ENCODE measurements around the gene TNFRSF8. TPM values are rescaled to one million over a fixed set of nuclear protein-coding genes. Genes with fewer than 3 reads are reported as not detected.

Gene TNFRSF8
- total and polyA plus RNA-seq, 2 donors (not counting 1 experiment from before 2014, with no cell fraction given) = 0.36 to 0.57 TPM

DNA sequence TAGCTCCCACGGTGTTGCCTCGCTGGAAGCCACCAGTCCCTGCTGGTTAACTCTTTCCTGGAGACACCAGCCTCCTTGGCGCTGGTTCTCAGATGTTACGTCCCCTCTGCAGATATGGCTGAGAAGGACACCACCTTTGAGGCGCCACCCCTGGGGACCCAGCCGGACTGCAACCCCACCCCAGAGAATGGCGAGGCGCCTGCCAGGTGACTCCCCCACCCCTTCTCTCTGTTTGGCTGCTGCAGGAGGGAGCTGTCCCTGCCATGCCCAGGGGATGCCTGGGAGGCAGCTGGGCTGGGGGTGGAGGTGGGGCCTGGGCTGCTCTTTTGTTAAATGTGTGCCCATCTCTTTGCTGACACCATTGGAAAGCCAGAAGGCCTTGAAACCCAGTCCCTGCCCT is 60.1 kb downstream of the TNFRSF8 start:
- Histone ChIP-seq H3K79me2 (ENCODE audit: control insufficient read depth, insufficient read depth, low read length) (no peaks in the 10 kb centered on the region), H3K4me1 (ENCODE audit: control insufficient read depth in 2 of 2, insufficient read depth in 2 of 2, low read length in 2 of 2) (peaks cover 20 to 31% of the 10 kb centered on the region in 2 donors), H3K36me3 (replicated peaks in 1 of 2; ENCODE audit: control extremely low read depth in 1 of 2, control insufficient read depth in 1 of 2, extremely low read depth in 1 of 2, insufficient read depth in 2 of 2, low read length in 1 of 2) (no peaks in the 10 kb centered on the region), H3K4me3 (ENCODE audit: control extremely low read depth in 1 of 5, extremely low read depth in 1 of 5, insufficient read depth in 1 of 5, low read depth in 2 of 5, low read length in 4 of 5) (no peak overlapping the region), H4K20me1 (ENCODE audit: control insufficient read depth, insufficient read depth, low read length, poor library complexity, severe bottlenecking) (no peaks in the 10 kb centered on the region), H3K27ac (ENCODE audit: low read length in 2 of 2) (no peak overlapping the region), H2AFZ (ENCODE audit: insufficient read depth, low read depth, low read length, poor library complexity, severe bottlenecking) (no peak overlapping the region), H3K9ac (ENCODE audit: low read length) (no peak overlapping the region), H3K4me2 (replicated peaks; ENCODE audit: low read depth, low read length, poor library complexity, severe bottlenecking) (no peak overlapping the region), H3K9me3 (ENCODE audit: control extremely low read depth in 1 of 3, control insufficient read depth in 2 of 3, insufficient read depth in 1 of 3, low read length in 2 of 3) (no peaks in the 10 kb centered on the region), H3K27me3 (replicated peaks in 1 of 4; ENCODE audit: control extremely low read depth in 1 of 4, control insufficient read depth in 3 of 4, insufficient read depth in 4 of 4, low read length in 3 of 4) (no peaks in the 10 kb centered on the region)
- peaks cover 35% of the 10 kb centered on the region for H3K4me1 Mint-ChIP-seq
- TF ChIP-seq EZH2 (IDR thresholded peaks at IDR 0.05; ENCODE audit: borderline replicate concordance, insufficient read depth, low read depth, low read length, poor library complexity, severe bottlenecking) = no peak
- TF ChIP-seq, protein P1, sequence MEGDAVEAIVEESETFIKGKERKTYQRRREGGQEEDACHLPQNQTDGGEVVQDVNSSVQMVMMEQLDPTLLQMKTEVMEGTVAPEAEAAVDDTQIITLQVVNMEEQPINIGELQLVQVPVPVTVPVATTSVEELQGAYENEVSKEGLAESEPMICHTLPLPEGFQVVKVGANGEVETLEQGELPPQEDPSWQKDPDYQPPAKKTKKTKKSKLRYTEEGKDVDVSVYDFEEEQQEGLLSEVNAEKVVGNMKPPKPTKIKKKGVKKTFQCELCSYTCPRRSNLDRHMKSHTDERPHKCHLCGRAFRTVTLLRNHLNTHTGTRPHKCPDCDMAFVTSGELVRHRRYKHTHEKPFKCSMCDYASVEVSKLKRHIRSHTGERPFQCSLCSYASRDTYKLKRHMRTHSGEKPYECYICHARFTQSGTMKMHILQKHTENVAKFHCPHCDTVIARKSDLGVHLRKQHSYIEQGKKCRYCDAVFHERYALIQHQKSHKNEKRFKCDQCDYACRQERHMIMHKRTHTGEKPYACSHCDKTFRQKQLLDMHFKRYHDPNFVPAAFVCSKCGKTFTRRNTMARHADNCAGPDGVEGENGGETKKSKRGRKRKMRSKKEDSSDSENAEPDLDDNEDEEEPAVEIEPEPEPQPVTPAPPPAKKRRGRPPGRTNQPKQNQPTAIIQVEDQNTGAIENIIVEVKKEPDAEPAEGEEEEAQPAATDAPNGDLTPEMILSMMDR (IDR thresholded peaks at IDR 0.05) = no peak
- no peak overlapping the region for H3K27ac Mint-ChIP-seq
- POLR2A ChIA-PET = interaction anchor here (5.6 kb wide), 1 partner anchor 86 kb away, joined by 42 read pairs; no protein-coding TSS in a partner anchor
- no peaks in the 10 kb centered on the region for H3K9me3 Mint-ChIP-seq (ENCODE audit: insufficient read depth)
- H3K27me3 Mint-ChIP-seq = no peaks in the 10 kb centered on the region
- DNase-seq = no peak
- 90% methylated on average over 6 of the region's 8 CpGs for WGBS (ENCODE audit: insufficient coverage)
- no peak overlapping the region for H3K4me3 Mint-ChIP-seq
- intact Hi-C loops (cut with micrococcal nuclease) = no loop called here
- ATAC-seq (ENCODE audit: low read depth) = no peak
- CTCF ChIA-PET = interaction anchor here (1.5 to 13.6 kb wide), 13 partner anchors 11 to 153 kb away, joined by 5 to 685 read pairs (median 45); partner anchors contain the start of gene VPS13D

DNA sequence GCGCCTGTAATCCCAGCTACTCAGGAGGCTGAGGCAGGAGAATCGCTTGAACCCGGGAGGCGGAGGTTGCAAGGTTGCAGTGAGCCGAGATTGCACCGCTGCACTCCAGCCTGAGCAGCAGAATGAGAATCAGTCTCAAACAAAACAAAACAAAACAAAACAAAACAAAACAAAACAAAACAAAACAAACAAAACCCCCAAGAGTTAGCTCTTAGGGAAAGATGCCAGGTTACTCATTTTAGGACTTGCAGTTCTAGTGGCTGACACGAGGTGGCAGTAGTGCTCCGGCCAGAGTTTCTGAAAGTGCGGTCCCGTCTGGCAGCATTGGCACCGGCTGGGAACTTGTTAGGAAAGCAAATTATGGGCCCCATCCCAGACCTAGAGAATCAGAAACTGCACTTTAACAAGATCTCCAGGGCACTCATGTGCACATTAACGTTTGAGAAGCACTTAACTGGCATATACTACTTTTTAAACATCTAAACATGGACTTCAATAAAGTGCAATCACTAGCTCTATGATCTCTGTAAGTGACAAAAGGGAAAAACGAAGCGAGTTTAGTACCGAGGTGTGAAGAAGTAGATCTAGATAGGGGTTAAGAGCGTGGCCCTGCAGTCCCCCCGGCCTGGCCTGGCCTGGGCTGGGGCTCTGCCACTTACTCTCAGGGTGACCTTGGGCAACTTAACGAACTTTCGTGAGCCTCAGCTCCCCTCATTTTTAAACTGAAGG is 61.8 kb downstream of the TNFRSF8 start:
- H3K9me3 Mint-ChIP-seq (ENCODE audit: insufficient read depth) = no peaks in the 10 kb centered on the region
- Histone ChIP-seq H3K36me3 (replicated peaks in 1 of 2; ENCODE audit: control extremely low read depth in 1 of 2, control insufficient read depth in 1 of 2, extremely low read depth in 1 of 2, insufficient read depth in 2 of 2, low read length in 1 of 2) (no peaks in the 10 kb centered on the region), H3K27ac (ENCODE audit: low read length in 2 of 2) (no peak overlapping the region), H3K9ac (ENCODE audit: low read length) (no peak overlapping the region), H3K9me3 (ENCODE audit: control extremely low read depth in 1 of 3, control insufficient read depth in 2 of 3, insufficient read depth in 1 of 3, low read length in 2 of 3) (no peaks in the 10 kb centered on the region), H3K27me3 (replicated peaks in 1 of 4; ENCODE audit: control extremely low read depth in 1 of 4, control insufficient read depth in 3 of 4, insufficient read depth in 4 of 4, low read length in 3 of 4) (no peaks in the 10 kb centered on the region), H3K4me1 (ENCODE audit: control insufficient read depth in 2 of 2, insufficient read depth in 2 of 2, low read length in 2 of 2) (peaks cover 20 to 31% of the 10 kb centered on the region in 2 donors), H3K4me3 (ENCODE audit: control extremely low read depth in 1 of 5, extremely low read depth in 1 of 5, insufficient read depth in 1 of 5, low read depth in 2 of 5, low read length in 4 of 5) (no peak overlapping the region), H2AFZ (ENCODE audit: insufficient read depth, low read depth, low read length, poor library complexity, severe bottlenecking) (peak overlapping the region; percentile 23), H3K79me2 (ENCODE audit: control insufficient read depth, insufficient read depth, low read length) (no peaks in the 10 kb centered on the region), H4K20me1 (ENCODE audit: control insufficient read depth, insufficient read depth, low read length, poor library complexity, severe bottlenecking) (no peaks in the 10 kb centered on the region), H3K4me2 (replicated peaks; ENCODE audit: low read depth, low read length, poor library complexity, severe bottlenecking) (peak overlapping the region; percentile 63)
- TF ChIP-seq, protein P1 (IDR thresholded peaks at IDR 0.05) = peak; percentile 93
- TF ChIP-seq EZH2 (IDR thresholded peaks at IDR 0.05; ENCODE audit: borderline replicate concordance, insufficient read depth, low read depth, low read length, poor library complexity, severe bottlenecking) = no peak
- peak overlapping the region; percentile 83 for H3K27ac Mint-ChIP-seq
- intact Hi-C loops (cut with micrococcal nuclease) = loop anchor here (1.0 to 5.0 kb wide), 3 partner anchors 28 to 84 kb away; partner anchors contain the start of gene TNFRSF1B
- peak; percentile 85 for ATAC-seq (ENCODE audit: low read depth)
- ChIA-PET CTCF (interaction anchor here (0.6 to 13.6 kb wide), 54 partner anchors 9 to 532 kb away, joined by 3 to 685 read pairs (median 5); partner anchors contain the start of genes TNFRSF1B and VPS13D), POLR2A (interaction anchor here (0.7 to 5.6 kb wide), 11 partner anchors 8 to 85 kb away, joined by 3 to 42 read pairs (median 5); no protein-coding TSS in a partner anchor)
- WGBS (ENCODE audit: insufficient coverage) = 46% methylated on average over 13 of the region's 19 CpGs
- DNase-seq = peak; percentile 87
- H3K4me3 Mint-ChIP-seq = peak overlapping the region; percentile 65
- H3K4me1 Mint-ChIP-seq = peaks cover 33% of the 10 kb centered on the region
- no peaks in the 10 kb centered on the region for H3K27me3 Mint-ChIP-seq
